CD4-positive, alpha-beta T cell treated with Interleukin-4 for 1 hour (primary cell): ENCODE results near the gene INTS3.
"Not testable (repeated sequence)": the region's sequence is repeated elsewhere in the genome, so short reads cannot be mapped to it uniquely, and the experiment has no call there.

Experiments used
- DNase-seq, 2 donors: peaks; one replicate each; pipeline ENCODE4 v3.0.0-alpha.2; 2020 to 2022

The INTS3 gene

DNA sequence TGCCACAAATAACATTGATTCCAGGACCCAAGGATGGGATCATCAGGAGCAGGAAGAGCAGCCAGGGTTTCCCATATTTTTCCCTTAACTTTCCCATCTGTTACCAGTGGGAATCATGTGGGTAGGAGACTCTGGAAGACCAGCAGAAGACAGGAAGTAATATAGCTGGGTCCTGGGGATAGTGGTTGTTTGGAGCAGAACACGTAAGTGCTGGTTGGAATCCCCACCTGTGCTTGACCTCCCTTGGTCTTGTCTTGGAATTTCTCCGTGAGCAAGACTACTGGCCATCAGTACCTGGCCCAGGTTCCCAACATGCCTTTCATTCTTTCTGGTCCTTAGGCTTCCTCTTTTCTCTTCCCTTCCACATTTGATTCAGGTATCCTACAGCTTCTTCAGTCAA, 26.4 kb downstream of the INTS3 start:
- DNase-seq = no peak

DNA sequence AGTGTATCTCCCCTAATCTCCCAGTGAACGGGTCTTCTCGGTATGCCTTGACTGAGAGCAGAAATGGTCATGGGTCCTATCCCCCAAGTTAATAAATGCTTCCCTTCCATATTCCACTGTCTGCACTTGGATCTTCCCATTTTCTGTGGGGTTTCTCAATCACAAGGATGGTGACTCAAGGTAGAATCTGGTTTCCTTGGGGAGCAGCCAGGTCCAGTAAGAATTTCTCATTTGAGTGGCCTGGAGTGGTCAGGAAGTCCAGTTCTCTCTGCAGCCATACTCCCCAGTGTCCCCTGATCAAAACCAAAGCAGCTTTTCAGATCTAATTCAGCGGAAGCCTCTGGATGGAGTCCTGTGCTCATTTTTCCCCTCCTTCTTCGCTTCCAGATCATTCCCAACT, 32.6 kb downstream of the INTS3 start:
- no peak for DNase-seq

DNA sequence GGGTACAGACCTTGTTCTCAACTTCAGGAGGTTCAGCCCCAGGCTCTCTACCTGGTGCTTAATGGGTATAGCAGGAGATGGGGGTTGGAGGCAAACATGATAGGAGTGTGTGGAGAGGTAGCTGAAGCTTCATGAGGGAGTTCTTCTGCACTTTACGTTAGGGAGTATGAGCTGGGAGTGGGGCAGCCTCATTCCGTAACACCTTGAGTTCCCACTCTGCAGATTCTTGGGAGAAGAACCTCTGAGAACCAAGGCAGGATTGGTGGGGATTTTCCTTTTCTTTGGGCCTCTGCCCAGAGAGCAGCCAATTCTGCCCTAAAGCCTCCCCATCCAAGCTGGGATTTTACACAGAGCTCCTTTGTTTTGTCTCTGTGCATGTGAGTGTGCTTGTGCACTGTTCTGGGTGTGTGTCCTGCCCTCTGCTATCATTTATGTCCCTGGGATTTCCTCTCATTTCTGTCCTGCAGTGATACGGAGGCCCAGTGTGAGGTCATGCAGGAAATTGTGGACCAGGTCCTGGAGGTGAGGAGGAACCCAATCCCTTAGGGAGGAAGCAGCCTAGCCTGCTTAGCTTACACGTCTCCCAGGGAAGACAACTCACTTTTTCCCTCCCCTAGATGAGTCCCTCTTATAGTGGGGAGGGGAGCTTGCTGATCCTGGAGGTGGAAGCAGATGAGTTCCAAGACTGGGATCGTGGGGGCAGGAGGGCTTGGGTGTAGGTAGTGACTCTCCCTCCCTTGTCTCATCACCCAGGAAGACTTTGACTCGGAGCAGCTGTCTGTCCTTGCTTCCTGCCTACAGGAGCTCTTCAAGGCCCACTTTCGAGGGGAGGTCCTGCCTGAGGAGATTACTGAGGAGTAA, 35.7 kb downstream of the INTS3 start:
- DNase-seq = no peak

DNA sequence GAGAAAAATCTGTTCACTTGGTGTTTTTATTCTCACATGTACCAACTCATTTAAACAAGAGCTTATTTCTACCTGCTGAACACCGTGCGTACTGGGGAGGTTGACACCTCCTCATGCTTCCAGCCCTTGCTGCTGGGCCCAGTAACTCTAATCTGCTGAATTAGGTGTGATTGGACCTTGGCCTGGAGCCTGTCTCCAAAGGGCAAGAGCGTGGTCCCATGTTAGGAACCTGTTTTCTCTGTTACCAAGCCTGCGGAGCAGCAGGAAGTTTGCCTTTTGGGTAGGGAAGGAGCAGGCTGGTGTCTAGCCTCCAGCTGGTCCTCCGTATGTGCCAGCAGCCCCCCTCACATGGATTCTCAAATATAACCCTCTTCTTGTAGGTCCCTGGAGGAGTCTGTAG, 36.5 kb downstream of the INTS3 start:
- DNase-seq = no peak

DNA sequence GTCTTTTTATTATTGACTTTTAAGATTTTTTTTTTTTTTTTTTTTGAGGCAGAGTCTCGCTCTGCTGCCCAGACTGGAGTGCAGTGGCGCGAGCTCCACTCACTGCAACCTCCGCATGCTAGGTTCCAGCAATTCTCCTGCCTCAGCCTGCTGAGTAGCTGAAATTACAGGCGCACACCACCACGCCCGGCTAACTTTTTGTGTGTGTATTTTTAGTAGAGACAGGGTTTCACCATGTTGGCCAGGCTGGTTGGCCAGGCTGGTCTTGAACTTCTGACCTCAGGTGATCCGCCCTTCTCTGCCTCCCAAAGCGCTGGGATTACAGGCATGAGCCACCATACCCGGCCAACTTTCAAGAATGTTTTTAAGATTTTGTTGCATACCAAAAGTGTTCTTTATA, 38.8 kb downstream of the INTS3 start:
- not testable (repeated sequence) for DNase-seq

DNA sequence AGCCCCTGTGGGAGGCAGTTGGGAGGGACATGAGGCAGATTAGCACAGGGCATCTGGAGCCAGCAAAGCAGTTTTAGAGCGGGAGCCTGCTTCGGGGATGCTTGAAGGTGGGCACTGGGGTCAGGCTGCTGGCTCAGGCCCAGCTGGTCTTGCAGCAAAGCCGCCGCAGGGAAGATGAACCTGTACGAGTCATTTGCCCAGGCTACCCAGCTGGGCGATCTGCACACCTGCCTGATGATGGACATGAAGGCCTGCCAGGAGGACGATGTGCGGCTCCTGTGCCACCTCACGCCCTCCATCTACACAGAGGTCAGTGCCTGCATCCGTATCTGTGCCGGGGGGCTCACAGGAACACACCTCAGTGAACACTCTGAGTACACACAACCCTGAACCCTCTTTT, 39.7 kb downstream of the INTS3 start:
- no peak for DNase-seq

DNA sequence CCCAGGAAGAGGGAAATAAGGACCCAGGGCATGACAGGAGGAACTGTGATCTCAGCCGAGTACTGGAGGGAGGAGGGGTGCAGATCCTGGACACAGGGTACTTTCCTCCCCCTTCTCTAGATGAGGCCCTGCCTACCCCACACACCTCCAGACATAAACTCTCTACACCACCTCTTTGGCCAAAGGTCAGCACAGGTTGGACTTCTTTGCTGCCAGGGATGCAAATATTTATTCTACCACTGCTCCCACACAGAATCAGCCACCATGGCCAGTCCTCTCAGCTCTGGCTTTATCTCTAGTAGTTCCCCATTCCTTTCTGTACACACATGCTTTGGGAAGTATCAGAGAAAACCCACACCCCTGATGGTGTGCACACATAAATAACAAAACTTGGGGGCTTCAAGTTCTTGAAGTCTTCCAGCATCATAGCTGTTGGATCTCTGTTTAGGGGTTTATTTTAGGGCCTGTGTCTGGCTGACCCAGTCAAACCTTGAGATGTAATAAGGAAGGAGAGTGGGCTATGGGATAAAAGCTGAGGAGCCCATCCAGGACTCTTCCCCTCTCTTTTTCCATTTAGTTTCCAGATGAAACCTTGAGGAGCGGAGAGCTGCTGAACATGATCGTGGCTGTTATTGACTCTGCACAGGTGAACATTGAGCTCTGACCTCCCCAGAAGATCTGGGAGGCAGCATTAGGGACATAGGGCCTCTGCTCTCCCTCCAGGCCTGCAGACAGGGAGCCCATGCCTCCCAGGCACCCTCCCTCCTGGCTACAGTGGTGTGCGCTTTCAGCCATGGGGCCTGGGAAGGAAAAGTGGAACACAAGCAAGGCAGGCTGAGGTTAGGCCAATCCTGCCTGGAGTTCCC, 40.7 kb downstream of the INTS3 start:
- DNase-seq = no peak

DNA sequence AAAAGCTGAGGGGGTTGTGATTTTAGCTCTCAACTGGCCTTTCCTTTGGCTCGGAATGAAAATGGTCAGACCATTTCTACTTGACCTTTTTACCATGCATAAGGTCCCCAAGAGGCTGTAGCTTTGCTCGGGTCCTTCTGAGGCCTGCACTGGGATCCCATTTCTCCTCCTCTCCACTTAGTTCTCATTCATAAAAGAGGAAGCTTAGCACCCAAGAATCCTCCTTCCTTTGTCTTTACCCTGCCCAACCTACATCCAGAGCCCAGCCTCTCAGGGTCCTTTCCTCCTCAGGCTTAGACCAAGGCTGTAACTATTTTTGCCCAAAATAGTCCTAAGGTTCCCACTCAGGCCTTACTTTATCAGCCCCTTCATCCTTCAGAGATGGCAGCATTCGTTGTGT, 41.4 kb downstream of the INTS3 start:
- DNase-seq = no peak

DNA sequence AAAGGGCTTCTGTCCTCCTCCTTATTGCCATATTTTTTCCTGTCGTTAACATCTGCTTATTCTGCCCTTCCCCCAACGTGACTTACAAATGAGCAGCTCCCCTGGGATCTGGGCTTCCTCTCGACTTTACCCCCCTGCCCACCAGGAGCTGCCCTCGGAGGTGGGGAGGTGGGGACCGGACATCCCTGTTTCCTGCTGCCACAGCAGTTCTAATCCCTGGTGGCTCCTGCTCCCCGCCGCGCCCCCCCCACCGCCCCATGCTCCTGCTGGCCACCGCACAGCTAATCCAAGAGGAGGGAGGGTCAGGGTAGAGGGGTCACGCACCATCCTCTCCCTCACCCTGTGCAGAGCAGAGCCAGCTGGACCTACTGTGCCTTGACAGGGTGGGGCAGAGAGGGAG, 42.9 kb downstream of the INTS3 start:
- no peak for DNase-seq

DNA sequence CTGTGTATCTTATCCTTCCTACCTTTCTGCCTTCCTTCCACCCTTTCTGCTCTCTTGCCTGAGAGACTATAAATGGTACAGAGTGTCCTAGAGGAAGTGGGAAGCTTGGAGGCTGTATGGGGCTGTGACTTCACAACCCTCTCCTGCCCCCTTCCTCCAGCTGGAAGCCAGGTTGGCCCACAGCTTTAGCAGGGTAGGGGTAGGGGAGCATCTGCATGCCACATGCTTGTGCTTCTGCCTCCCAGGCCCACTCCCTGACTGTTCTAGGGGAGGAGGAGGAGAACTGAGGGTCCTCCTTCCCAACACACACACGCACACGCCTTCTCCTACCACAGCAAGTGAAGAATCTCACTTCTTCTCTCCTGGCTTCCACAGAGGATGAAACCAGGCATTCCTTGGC, 43.4 kb downstream of the INTS3 start:
- DNase-seq = no peak

DNA sequence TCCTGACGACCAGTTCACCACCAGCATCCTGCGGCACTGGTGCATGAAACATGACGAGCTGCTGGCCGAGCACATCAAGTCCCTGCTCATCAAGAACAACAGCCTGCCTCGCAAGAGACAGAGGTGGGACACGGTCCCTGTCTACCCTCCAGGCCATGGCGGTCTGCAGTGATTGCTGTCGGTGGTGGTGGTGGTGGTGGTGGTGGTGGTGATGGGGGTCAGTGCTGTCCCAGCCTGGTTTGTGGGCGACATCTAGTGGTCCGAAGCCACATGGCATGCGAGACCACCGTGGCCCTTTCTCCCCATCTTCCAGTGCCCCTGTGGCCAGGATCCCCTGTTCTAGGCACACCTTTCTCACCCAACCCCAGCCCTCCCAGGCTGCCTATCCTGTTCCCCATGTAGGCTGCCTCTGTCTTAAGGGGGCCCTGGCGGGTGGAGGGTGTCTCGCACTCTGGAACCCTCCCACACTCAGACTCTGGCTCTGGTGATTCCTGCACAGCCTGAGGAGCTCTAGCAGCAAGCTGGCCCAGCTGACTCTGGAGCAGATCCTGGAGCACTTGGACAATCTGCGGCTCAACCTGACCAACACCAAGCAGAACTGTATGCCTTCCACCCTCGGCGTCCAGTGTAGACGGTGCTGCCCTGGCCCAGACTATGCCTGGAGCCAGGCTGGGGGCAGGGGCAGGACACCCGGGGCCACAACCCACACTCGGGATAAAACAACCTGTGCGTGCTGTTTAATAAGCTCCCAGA, 44.2 kb downstream of the INTS3 start:
- no peak for DNase-seq

DNA sequence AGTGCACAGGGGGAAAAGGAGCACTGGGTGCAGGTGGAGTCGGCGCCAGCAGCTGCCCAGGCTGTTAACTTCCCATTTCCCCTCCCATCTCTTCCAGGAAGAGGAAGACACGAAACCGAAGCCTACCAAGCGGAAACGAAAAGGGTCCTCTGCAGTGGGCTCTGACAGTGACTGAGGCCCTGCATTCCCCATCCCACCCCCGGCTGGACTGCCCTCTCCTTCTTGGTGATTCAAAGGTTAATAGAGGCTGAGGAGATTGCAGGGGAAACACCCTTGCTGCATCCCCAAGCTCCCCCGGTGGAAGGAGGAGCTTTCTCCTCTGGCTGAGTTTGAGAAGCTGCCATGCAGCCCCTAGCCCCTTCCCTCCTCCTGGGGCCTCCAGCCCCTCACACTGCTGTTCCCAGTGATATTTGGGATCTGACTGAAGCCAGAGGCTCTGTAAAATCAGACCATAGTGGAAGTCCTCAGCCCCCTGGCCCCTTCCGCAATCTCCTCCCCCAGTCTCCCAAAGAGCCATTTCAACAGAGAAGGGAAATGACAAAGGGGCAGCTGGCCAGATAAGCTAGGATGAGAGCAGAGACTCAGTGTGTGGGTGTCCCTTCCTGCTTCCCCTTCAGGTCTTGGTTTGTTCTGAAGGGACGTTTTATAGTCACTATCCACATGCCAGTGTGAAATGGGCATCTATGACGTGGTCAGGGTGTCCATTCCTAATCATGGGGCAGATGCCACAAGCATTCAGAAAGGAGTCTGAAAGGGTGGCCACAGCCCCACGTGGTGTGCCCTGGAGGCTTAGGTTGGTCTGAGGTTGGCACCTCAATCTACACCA, 45.5 kb downstream of the INTS3 start:
- peak in 1 of 2 donors; percentile 17 for DNase-seq

DNA sequence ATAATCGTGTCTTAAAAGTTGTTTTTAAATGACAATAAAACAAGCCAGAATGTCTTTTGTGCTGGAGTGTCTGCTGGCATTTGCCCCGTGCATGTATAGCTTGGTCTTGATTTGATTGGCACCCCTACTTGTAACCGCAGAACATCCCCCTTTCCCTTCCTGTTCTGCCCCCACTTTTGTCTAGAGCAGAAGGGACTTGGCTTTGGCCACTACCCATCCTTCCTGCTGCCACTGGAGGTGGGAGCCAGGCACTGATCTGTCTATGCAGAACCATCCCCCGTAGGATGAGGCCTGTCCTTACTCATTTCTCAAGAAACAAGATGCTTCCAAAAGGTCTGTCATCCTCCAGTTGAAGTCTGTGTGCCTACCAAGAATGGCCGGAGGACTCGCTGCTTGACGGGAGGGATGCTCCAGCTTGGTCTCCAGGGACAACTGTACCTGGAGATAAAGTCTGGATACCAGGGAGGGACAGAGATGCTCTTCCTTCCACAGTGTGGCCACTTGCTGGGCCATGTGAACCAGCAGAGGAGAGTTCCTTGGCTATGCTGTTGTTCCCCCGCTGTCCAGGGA, 46.3 kb downstream of the INTS3 start:
- DNase-seq = no peak

DNA sequence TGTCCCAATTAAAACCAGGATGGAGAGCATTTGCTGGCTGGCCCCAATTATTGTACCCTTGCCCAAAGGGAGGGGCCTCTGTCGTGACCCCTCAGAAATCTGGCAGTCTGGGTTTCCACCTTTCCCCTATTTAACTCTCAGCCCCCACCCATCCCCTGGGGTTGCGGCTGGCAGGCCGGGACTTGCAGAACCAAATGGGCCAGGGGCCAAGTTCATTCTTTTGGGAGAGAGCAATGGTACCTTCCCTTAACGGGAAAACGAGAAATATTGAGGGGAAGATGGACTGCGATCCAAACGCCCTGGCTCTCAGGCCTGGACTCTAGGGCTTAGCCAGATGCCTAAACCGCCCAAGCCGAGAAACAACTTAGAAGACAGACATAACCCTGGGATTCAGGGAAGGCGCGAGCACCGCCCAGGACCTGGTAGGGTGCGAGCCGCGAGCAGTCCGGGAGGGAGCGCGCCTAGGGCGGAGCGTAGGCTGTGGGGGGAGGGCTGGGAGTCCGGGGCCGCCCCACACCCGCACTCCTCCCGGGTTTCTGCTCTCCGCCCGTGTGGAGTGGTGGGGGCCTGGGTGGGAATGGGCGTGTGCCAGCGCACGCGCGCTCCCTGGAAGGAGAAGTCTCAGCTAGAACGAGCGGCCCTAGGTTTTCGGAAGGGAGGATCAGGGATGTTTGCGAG, 47.1 kb downstream of the INTS3 start, which contains the start of gene SLC27A3:
SLC27A3 (plus strand) TSS at position 628 of the 678 bp plus-strand sequence. CDS start 91 bp downstream, outside the sequence.
- no peak for DNase-seq

DNA sequence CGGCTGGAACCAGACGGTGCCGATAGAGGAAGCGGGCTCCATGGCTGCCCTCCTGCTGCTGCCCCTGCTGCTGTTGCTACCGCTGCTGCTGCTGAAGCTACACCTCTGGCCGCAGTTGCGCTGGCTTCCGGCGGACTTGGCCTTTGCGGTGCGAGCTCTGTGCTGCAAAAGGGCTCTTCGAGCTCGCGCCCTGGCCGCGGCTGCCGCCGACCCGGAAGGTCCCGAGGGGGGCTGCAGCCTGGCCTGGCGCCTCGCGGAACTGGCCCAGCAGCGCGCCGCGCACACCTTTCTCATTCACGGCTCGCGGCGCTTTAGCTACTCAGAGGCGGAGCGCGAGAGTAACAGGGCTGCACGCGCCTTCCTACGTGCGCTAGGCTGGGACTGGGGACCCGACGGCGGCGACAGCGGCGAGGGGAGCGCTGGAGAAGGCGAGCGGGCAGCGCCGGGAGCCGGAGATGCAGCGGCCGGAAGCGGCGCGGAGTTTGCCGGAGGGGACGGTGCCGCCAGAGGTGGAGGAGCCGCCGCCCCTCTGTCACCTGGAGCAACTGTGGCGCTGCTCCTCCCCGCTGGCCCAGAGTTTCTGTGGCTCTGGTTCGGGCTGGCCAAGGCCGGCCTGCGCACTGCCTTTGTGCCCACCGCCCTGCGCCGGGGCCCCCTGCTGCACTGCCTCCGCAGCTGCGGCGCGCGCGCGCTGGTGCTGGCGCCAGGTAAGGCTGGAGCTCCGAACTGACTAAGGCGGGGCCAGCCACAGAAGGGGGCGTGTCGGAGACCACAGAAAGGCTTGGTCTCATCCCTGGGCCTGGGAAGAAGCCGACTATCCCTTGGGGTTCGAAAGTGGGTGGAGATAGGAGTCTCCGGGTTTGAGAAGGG, 47.8 kb downstream of the INTS3 start:
- DNase-seq = peak; percentile 62 to 65

DNA sequence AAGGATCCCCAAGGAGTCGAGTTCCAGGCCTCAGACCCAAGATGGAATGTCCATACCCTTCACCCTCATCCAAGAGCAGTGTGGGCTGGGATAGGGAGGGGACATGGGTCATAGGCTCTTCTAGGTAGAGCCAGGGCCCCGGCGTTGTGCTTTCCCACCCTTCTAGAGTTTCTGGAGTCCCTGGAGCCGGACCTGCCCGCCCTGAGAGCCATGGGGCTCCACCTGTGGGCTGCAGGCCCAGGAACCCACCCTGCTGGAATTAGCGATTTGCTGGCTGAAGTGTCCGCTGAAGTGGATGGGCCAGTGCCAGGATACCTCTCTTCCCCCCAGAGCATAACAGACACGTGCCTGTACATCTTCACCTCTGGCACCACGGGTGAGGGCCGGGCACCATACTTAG, 48.5 kb downstream of the INTS3 start:
- DNase-seq = no peak

DNA sequence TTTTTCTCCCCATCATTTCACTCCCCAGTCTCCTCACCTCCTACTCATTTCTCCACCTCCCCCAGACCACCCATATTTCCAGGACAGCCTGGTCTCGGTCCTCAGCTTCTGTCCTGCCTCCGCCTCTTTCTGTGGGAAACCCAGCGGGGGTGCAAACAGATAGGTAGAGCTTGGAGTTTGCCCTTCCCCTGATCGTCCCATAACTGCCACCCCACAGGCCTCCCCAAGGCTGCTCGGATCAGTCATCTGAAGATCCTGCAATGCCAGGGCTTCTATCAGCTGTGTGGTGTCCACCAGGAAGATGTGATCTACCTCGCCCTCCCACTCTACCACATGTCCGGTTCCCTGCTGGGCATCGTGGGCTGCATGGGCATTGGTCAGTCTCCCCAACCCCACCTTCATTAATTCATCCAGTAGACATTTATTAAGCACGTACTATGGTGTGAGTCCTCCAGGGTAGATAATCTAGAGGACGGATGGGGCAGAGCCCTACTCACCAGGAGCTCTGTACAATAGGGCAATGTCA, 49.1 kb downstream of the INTS3 start:
- DNase-seq = no peak

DNA sequence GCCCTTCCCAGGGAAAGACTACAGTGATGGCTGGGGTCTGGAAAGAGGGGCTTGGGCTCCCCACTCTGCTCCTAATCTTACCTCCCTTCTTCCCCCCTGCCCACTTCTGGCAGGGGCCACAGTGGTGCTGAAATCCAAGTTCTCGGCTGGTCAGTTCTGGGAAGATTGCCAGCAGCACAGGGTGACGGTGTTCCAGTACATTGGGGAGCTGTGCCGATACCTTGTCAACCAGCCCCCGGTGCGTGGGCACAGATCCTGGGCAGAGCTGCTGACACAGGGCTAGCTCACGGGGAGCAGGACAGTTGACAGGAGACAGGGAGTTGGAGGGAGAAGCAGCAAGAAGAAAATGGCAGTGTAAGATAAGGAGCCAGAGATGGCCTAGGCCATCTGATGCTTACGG, 49.8 kb downstream of the INTS3 start:
- DNase-seq = no peak

DNA sequence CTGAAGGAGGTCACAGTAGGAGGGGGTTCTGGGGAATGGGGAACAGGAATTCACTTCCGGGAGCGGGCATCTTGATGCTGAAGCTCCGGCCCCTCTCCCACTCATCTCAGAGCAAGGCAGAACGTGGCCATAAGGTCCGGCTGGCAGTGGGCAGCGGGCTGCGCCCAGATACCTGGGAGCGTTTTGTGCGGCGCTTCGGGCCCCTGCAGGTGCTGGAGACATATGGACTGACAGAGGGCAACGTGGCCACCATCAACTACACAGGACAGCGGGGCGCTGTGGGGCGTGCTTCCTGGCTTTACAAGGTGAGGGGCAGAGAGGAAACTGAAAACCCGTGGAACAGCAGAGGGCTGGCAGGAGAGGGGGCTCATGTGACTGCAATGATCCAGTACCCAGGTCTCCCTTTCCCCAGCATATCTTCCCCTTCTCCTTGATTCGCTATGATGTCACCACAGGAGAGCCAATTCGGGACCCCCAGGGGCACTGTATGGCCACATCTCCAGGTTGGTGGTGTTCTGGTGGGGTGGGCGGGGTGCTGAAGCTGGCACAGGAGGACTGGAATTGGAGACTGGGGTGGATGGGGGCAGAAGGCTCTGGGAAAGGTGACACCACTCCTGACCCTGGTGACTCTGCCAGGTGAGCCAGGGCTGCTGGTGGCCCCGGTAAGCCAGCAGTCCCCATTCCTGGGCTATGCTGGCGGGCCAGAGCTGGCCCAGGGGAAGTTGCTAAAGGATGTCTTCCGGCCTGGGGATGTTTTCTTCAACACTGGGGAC, 50.4 kb downstream of the INTS3 start:
- DNase-seq = no peak
